AG09319 (cell line): ENCODE measurements around the gene SAMD1.

ENCODE experiments used
- DNase-seq: peaks from one replicate; pipeline ENCODE4 v3.0.0-alpha.2; 2010; ENCODE audit warnings: low read depth; ENCODE audit errors: extremely low read depth
- TF ChIP-seq, protein P1 (sequence below): IDR thresholded peaks from 2 replicates; pipeline ENCODE4 v1.5.1; 2011; ENCODE audit warnings: low read depth, mild to moderate bottlenecking, inconsistent platforms, low read length, moderate library complexity

Gene SAMD1

DNA sequence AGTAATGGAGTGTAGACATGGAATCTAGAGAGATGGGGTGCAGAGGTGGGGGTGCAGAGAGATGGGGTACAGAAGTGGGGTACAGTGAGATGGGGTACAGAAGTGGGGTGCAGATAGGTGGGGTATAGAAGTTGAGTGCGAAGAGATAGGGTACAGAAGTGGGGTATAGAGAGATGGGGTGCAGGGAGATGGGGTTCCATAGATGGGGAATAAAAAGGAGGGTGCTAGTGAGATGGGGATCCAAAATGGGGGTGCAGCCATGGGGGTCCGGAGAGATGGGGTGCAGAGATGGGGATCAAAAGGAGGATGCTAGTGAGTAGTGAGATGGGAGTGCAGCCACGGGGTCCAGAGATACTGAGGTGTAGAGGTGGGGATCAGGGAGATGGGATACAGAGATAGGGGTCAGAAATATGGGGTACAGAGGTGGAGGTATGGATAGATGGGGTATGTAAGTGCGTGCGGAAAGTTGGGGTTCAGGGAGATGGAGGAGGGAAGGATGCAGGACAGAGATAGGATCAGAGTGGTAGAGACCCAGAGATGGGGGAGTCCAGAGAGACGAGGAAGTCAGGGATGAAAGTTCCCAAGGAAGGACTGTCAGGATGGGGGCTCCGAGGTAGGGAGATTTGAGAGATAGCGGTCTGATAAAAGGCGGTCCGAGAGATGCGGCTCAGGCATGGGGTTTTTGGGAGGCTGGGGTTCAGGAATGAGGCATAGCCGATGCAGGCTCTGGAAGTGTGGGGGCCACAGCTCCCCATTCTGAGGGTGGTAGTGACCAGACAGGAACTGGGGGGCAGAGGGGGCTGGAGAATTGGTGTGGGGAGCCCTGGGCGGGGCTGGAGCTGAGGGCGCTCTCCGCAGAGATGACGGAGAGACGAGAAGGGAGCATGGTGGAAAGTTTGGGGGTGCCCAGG, 32.1 kb downstream of the SAMD1 start:
- DNase-seq = no peak
- TF ChIP-seq, protein P1, sequence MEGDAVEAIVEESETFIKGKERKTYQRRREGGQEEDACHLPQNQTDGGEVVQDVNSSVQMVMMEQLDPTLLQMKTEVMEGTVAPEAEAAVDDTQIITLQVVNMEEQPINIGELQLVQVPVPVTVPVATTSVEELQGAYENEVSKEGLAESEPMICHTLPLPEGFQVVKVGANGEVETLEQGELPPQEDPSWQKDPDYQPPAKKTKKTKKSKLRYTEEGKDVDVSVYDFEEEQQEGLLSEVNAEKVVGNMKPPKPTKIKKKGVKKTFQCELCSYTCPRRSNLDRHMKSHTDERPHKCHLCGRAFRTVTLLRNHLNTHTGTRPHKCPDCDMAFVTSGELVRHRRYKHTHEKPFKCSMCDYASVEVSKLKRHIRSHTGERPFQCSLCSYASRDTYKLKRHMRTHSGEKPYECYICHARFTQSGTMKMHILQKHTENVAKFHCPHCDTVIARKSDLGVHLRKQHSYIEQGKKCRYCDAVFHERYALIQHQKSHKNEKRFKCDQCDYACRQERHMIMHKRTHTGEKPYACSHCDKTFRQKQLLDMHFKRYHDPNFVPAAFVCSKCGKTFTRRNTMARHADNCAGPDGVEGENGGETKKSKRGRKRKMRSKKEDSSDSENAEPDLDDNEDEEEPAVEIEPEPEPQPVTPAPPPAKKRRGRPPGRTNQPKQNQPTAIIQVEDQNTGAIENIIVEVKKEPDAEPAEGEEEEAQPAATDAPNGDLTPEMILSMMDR = no peak

DNA sequence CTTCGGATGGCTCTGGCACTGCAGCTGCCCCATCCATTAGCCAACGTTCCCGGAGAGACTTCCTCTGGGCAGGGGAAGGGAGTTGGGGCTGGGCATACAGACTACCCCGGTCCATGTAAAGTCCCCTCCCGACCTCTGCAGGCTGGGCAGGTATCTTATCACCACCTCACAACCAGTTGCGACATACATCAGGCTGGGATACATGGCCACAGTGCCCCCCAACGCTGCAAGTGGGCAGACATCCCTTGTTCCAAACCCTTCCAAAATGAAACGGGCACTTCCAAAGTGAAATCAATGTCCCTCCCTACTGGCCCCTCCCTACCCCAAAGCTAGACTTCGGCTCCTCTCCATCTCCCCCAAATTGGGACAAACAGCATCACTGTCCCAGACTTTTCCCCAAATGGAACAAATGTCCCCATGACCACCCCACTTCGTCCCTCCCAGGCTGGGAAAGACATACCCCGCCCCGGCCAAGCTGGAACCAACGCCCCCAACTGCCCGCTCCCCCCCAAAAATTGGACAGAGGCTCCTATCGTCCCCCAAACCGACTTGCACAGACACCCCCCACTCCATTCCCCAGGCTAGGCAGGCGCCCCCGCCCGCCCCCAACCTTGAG, 33.7 kb downstream of the SAMD1 start:
- DNase-seq = no peak
- TF ChIP-seq, protein P1 = no peak

DNA sequence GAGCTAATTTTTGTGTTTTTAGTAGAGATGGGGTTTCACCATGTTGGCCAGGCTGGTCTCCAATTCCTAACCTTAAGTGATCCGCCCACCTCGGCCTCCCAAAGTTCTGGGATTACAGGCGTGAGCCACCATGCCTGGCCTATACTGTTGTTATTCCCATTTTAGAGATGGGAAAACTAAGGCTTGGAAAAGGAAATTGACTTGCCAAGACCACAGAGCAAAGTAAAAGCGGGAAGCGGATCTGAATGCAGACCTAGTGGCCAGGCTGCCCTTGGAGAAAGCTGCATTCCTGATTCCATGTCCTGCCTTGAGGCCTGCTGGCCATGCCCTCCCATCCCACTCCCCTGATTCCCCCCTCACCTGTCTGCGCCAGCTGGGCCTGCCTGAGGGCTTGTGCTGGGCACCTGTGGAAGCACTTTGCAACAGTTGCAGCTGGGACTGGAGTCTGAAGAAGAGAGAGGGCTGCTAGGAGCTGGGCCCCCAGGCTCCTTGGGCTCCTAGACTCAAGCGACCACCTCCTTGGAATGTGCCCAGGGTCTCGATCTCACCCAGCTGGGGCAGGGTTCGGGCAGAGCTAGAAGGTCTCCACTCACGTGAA, 34.4 kb downstream of the SAMD1 start:
- no peak for DNase-seq
- TF ChIP-seq, protein P1 = no peak

DNA sequence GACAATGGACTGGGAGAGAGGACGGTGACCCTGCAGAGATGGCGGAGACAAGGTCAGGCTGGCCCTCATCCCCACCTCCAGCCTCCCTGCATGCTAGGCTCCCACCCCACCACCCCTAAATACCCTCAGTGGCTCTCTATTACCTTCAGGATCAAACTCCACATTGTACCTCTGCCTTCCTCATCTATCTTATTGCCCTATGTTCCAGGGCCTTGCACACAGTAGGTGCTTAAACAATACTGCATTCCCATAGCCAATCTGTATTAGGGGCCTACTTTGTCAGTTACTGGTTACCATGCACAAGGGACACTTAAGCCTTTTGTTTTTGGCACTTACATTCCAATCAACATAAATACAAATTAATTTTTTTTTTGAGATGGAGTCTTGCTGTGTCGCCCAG, 35.2 kb downstream of the SAMD1 start:
- no peak for DNase-seq
- TF ChIP-seq, protein P1 = no peak

DNA sequence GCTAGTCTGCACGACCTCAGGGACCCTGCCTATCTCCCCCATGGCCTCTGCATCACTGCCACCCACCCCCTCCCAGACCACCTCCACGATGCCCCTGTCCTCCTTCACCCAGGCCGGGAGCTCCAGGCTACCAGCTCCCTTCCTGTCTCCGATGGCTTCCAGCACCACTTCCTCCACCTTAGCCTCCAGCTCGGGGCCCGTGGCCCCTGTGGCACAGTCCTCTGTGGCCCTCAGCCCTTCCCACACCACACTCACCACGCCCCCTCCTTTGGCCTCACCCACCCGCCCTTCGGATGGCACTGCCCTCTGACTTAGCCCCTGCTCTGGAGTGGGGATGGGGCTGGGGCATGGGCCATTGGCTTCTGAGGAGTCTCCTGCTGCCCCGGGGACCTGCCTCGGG, 35.8 kb downstream of the SAMD1 start:
- TF ChIP-seq, protein P1 = no peak

DNA sequence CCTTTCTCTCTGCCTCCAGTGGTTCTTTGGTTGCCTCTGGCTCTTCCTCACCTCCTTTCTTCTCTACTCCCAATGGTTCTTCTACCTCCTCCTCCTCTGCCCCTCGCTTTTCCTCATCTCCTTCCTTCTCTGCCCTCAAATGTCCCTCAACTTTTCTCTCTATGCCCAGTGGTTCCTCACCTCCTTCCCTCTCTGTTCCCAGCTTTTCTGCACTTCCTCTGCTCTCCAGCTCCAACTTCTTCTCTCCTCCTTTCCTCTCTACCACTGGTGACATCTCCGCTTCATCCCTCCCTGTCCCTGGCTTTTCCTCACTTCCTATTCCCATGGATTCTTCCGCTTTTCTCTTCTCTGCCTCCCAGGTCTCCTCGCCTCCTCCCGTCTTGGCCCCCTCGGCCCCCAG, 36.5 kb downstream of the SAMD1 start:
- TF ChIP-seq, protein P1 = no peak

More for the DNA sequence above, 35.8 kb downstream of the SAMD1 start:
- DNase-seq = no peak

DNA sequence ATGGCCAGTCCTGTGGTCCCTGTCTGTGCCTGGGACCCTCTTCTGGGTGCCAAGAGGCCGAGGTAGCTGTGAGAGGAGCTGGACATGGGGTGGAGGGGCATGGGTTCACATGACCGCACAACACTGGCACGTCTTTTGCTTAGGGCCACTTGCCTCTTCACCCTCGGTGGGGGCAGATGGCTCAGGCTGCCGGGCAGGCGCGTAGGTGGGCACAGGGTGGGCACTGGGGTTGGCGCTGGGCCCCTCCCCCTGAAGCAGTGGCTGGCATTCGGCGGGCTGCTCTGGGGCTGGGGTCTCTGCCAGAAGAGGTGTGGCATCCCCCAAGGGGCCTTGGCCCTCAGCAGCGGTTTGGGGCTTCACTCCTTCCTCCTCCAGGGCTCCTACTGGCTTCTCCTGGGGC, 37.1 kb downstream of the SAMD1 start:
- no peak for DNase-seq
- TF ChIP-seq, protein P1 = no peak

More for the DNA sequence above, 36.5 kb downstream of the SAMD1 start:
- no peak for DNase-seq
